Measurements from ENCODE around the gene CDK14.
"Not testable (repeated sequence)": the region's sequence is repeated elsewhere in the genome, so short reads cannot be mapped to it uniquely, and the experiment has no call there.

CDK14 gene

GRCh38 chr7:90910136-90910535, 314.0 kb downstream of the CDK14 start:
- no peaks in the 10 kb centered on the region for H3K4me1 ChIP-seq (ENCODE audit: control insufficient read depth, insufficient read depth, low read length, poor library complexity, severe bottlenecking)
- H3K27me3 ChIP-seq (replicated peaks; ENCODE audit: control insufficient read depth, insufficient read depth, low read length, poor library complexity, severe bottlenecking): no peaks in the 10 kb centered on the region
- no peak overlapping the region for H3K27ac ChIP-seq (ENCODE audit: insufficient read depth, low read length, poor library complexity, severe bottlenecking)
- H3K9me3 ChIP-seq (ENCODE audit: control insufficient read depth, low read length): no peaks in the 10 kb centered on the region
- H3K4me3 ChIP-seq (ENCODE audit: insufficient read depth, low read depth, low read length, poor library complexity, severe bottlenecking): no peak overlapping the region
- no peaks in the 10 kb centered on the region for H3K36me3 ChIP-seq (ENCODE audit: control insufficient read depth, insufficient read depth, low read length)
- DNase-seq: no peak

GRCh38 chr7:90916319-90916718, 320.2 kb downstream of the CDK14 start:
- H3K4me3 ChIP-seq (ENCODE audit: insufficient read depth, low read depth, low read length, poor library complexity, severe bottlenecking): no peak overlapping the region
- no peaks in the 10 kb centered on the region for H3K4me1 ChIP-seq (ENCODE audit: control insufficient read depth, insufficient read depth, low read length, poor library complexity, severe bottlenecking)
- H3K27ac ChIP-seq (ENCODE audit: insufficient read depth, low read length, poor library complexity, severe bottlenecking): no peak overlapping the region
- H3K27me3 ChIP-seq (replicated peaks; ENCODE audit: control insufficient read depth, insufficient read depth, low read length, poor library complexity, severe bottlenecking): no peaks in the 10 kb centered on the region
- no peak for DNase-seq
- H3K9me3 ChIP-seq (ENCODE audit: control insufficient read depth, low read length): no peaks in the 10 kb centered on the region
- H3K36me3 ChIP-seq (ENCODE audit: control insufficient read depth, insufficient read depth, low read length): no peaks in the 10 kb centered on the region

- no peak for DNase-seq
- H3K27ac ChIP-seq (ENCODE audit: insufficient read depth, low read length, poor library complexity, severe bottlenecking): no peak overlapping the region
- H3K36me3 ChIP-seq (ENCODE audit: control insufficient read depth, insufficient read depth, low read length): no peaks in the 10 kb centered on the region
- H3K9me3 ChIP-seq (ENCODE audit: control insufficient read depth, low read length): no peaks in the 10 kb centered on the region
- H3K4me3 ChIP-seq (ENCODE audit: insufficient read depth, low read depth, low read length, poor library complexity, severe bottlenecking): no peak overlapping the region
- no peaks in the 10 kb centered on the region for H3K4me1 ChIP-seq (ENCODE audit: control insufficient read depth, insufficient read depth, low read length, poor library complexity, severe bottlenecking)
- no peaks in the 10 kb centered on the region for H3K27me3 ChIP-seq (replicated peaks; ENCODE audit: control insufficient read depth, insufficient read depth, low read length, poor library complexity, severe bottlenecking)
These were observed 321.4 kb downstream of the CDK14 start for GRCh38 chr7:90917539-90917938.

DNA sequence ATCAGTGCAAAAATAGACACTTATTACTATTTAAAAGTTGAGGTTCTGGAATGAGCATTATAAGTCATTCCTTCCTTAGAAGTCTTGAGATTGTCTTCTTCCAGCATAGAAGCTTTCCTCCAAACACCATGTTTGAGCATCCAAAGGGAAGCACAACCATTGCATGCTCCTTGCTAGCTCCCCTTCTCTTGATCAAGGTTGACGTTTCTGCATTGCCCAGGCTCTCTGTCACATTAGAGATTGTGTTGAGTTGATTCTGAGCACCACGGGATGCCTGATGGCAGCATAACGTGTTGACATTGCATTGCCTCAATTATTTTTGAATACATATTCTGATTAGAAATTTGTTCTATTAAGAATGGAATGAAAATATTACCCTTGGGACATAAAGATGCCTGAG, 322.2 kb downstream of the CDK14 start:
- Histone ChIP-seq H3K4me1 (ENCODE audit: control insufficient read depth, insufficient read depth, low read length, poor library complexity, severe bottlenecking) (no peaks in the 10 kb centered on the region), H3K27ac (ENCODE audit: insufficient read depth, low read length, poor library complexity, severe bottlenecking) (no peak overlapping the region), H3K4me3 (ENCODE audit: insufficient read depth, low read depth, low read length, poor library complexity, severe bottlenecking) (no peak overlapping the region), H3K36me3 (ENCODE audit: control insufficient read depth, insufficient read depth, low read length) (no peaks in the 10 kb centered on the region), H3K9me3 (ENCODE audit: control insufficient read depth, low read length) (no peaks in the 10 kb centered on the region), H3K27me3 (replicated peaks; ENCODE audit: control insufficient read depth, insufficient read depth, low read length, poor library complexity, severe bottlenecking) (no peaks in the 10 kb centered on the region)
- no peak for DNase-seq

DNA sequence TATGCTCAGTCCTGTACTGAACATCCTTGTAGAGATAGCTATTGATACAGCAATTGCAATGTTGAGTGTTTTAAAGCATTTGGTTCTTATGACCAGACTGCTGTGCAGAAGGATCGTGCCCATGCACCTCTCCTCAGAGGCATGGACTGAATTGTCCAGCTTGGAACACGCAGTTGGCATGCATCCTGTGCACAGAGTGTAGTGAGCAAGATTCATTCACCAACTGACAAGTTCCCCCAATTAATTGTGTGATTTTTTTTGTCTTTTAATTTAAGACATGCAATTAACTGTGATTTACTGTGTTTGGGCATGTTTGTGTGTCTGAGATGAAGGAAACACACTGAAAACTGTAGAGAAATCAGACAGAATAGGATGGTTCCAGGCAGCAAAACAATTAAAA, 323.7 kb downstream of the CDK14 start:
- H3K36me3 ChIP-seq (ENCODE audit: control insufficient read depth, insufficient read depth, low read length): no peaks in the 10 kb centered on the region
- H3K9me3 ChIP-seq (ENCODE audit: control insufficient read depth, low read length): no peaks in the 10 kb centered on the region
- H3K27me3 ChIP-seq (replicated peaks; ENCODE audit: control insufficient read depth, insufficient read depth, low read length, poor library complexity, severe bottlenecking): no peaks in the 10 kb centered on the region
- DNase-seq: no peak
- H3K4me3 ChIP-seq (ENCODE audit: insufficient read depth, low read depth, low read length, poor library complexity, severe bottlenecking): no peak overlapping the region
- H3K27ac ChIP-seq (ENCODE audit: insufficient read depth, low read length, poor library complexity, severe bottlenecking): no peak overlapping the region
- no peaks in the 10 kb centered on the region for H3K4me1 ChIP-seq (ENCODE audit: control insufficient read depth, insufficient read depth, low read length, poor library complexity, severe bottlenecking)

DNA sequence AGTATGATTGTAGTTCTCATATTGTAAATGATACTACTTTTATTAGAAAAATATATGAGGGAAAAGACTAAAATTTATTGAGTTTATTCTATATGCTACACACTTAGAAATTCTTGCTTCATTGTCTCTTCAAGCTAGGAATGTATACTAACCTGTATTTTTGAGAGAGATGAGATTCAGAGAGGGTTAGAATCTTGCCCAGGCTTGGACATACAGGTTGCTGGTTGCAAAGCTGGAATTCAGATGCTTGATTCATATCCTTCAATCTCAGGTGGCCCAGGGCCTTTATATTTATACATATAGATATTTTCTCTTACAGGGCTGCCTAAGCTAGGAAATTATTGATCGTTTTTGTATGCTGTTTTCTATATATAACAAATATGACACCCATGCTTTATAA, 324.2 kb downstream of the CDK14 start:
- DNase-seq: no peak
- Histone ChIP-seq H3K27ac (ENCODE audit: insufficient read depth, low read length, poor library complexity, severe bottlenecking) (no peak overlapping the region), H3K4me3 (ENCODE audit: insufficient read depth, low read depth, low read length, poor library complexity, severe bottlenecking) (no peak overlapping the region), H3K27me3 (replicated peaks; ENCODE audit: control insufficient read depth, insufficient read depth, low read length, poor library complexity, severe bottlenecking) (no peaks in the 10 kb centered on the region), H3K36me3 (ENCODE audit: control insufficient read depth, insufficient read depth, low read length) (no peaks in the 10 kb centered on the region), H3K9me3 (ENCODE audit: control insufficient read depth, low read length) (no peaks in the 10 kb centered on the region), H3K4me1 (ENCODE audit: control insufficient read depth, insufficient read depth, low read length, poor library complexity, severe bottlenecking) (no peaks in the 10 kb centered on the region)

- Histone ChIP-seq H3K4me3 (ENCODE audit: insufficient read depth, low read depth, low read length, poor library complexity, severe bottlenecking) (no peak overlapping the region), H3K27ac (ENCODE audit: insufficient read depth, low read length, poor library complexity, severe bottlenecking) (no peak overlapping the region), H3K36me3 (ENCODE audit: control insufficient read depth, insufficient read depth, low read length) (no peaks in the 10 kb centered on the region), H3K9me3 (ENCODE audit: control insufficient read depth, low read length) (no peaks in the 10 kb centered on the region), H3K4me1 (ENCODE audit: control insufficient read depth, insufficient read depth, low read length, poor library complexity, severe bottlenecking) (no peaks in the 10 kb centered on the region), H3K27me3 (replicated peaks; ENCODE audit: control insufficient read depth, insufficient read depth, low read length, poor library complexity, severe bottlenecking) (no peaks in the 10 kb centered on the region)
- DNase-seq: no peak
These were observed 327.4 kb downstream of the CDK14 start for GRCh38 chr7:90923541-90923997.

DNA sequence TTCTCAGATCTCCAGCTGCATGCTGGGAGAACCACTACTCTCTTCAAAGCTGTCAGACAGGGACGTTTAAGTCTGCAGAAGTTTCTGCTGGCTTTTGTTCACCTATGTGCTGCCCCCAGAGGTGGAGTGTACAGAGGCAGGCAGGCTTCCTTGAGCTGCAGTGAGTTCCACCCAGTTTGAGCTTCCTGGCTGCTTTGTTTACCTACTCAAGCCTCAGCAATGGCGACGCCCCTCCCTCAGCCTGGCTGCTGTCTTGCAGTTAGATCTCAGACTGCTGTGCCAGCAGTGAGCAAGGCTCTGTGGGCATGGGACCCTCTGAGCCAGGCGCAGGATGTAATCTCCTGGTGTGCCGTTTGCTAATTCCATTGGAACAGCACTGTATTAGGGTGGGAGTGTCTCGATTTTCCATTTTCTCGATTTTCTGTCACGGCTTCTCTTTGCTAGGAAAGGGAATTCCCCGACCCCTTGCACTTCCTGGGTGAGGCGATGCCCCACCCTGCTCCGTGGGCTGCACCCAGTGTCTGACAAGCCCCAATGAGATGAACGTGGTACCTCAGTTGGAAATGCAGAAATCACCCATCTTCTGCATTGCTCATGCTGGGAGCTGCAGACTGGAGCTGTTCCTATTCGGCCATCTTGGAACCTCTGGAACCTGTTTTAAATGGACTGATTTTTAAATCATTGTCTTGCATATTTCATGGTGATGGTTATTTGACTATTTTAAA, 332.7 kb downstream of the CDK14 start:
- not testable (repeated sequence) for H3K9me3 ChIP-seq (ENCODE audit: control insufficient read depth, low read length); H3K27ac ChIP-seq (ENCODE audit: insufficient read depth, low read length, poor library complexity, severe bottlenecking); H3K4me1 ChIP-seq (ENCODE audit: control insufficient read depth, insufficient read depth, low read length, poor library complexity, severe bottlenecking); H3K4me3 ChIP-seq (ENCODE audit: insufficient read depth, low read depth, low read length, poor library complexity, severe bottlenecking); H3K27me3 ChIP-seq (replicated peaks; ENCODE audit: control insufficient read depth, insufficient read depth, low read length, poor library complexity, severe bottlenecking); DNase-seq; H3K36me3 ChIP-seq (ENCODE audit: control insufficient read depth, insufficient read depth, low read length)

- Histone ChIP-seq H3K9me3 (ENCODE audit: control insufficient read depth, low read length) (no peaks in the 10 kb centered on the region), H3K36me3 (ENCODE audit: control insufficient read depth, insufficient read depth, low read length) (no peaks in the 10 kb centered on the region), H3K4me3 (ENCODE audit: insufficient read depth, low read depth, low read length, poor library complexity, severe bottlenecking) (no peak overlapping the region), H3K27ac (ENCODE audit: insufficient read depth, low read length, poor library complexity, severe bottlenecking) (no peak overlapping the region), H3K4me1 (ENCODE audit: control insufficient read depth, insufficient read depth, low read length, poor library complexity, severe bottlenecking) (no peaks in the 10 kb centered on the region), H3K27me3 (replicated peaks; ENCODE audit: control insufficient read depth, insufficient read depth, low read length, poor library complexity, severe bottlenecking) (no peaks in the 10 kb centered on the region)
- DNase-seq: no peak
These were observed 336.1 kb downstream of the CDK14 start for GRCh38 chr7:90931986-90932916.

DNA sequence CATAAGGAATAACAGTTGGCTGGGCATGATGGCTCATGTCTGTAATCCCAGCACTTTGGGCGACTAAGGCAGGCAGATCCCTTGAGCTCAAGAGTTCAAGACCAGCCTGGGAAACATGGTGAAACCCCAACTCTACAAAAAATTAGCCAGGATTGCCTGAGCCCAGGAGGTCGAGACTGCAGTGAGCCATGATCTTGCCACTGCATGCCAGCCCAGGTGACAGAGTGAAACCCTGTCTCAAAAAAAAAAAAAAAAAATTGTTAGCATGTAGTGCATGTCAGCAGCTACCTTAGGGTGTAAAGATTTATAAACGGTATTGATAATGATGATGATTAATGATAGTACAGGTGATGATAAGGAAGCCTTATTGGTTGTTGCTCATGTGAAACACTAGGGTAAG, 336.9 kb downstream of the CDK14 start:
- H3K27ac ChIP-seq (ENCODE audit: insufficient read depth, low read length, poor library complexity, severe bottlenecking): no peak overlapping the region
- no peaks in the 10 kb centered on the region for H3K36me3 ChIP-seq (ENCODE audit: control insufficient read depth, insufficient read depth, low read length)
- no peak overlapping the region for H3K4me3 ChIP-seq (ENCODE audit: insufficient read depth, low read depth, low read length, poor library complexity, severe bottlenecking)
- DNase-seq: no peak
- no peaks in the 10 kb centered on the region for H3K4me1 ChIP-seq (ENCODE audit: control insufficient read depth, insufficient read depth, low read length, poor library complexity, severe bottlenecking)
- H3K27me3 ChIP-seq (replicated peaks; ENCODE audit: control insufficient read depth, insufficient read depth, low read length, poor library complexity, severe bottlenecking): no peaks in the 10 kb centered on the region
- no peaks in the 10 kb centered on the region for H3K9me3 ChIP-seq (ENCODE audit: control insufficient read depth, low read length)
